Vagina (tissue), 2 donors: ENCODE measurements around the gene DNM3.
"Not testable (repeated sequence)": the region's sequence is repeated elsewhere in the genome, so short reads cannot be mapped to it uniquely, and the experiment has no call there.

Source experiments
- CTCF ChIP-seq, 3 experiments: fragments of 450-650 bp in 2 of 3; fragments of 200-600 bp in 1 of 3; sonication (generic) in 1 of 3; IDR thresholded peaks; one replicate each; pipeline ENCODE4 v1.5.1; 2017 to 2019; ENCODE audit warnings: antibody characterized with exemption in 3 of 3, mild to moderate bottlenecking in 2 of 3, moderate library complexity in 2 of 3
- POLR2A ChIP-seq, 2 donors: fragments of 450-650 bp; IDR thresholded peaks; one replicate each; pipeline ENCODE4 v1.6.1; 2017; ENCODE audit warnings: antibody characterized with exemption in 2 of 2, mild to moderate bottlenecking in 2 of 2, moderate library complexity in 2 of 2
- POLR2AphosphoS5 ChIP-seq, 2 donors: sonication (generic); formaldehyde crosslinking; IDR thresholded peaks; one replicate each; pipeline ENCODE4 v1.9.0; 2017; ENCODE audit warnings: antibody characterized with exemption in 2 of 2, mild to moderate bottlenecking in 2 of 2, low read depth in 1 of 2; ENCODE audit not compliant: insufficient read depth in 1 of 2

- not testable (repeated sequence) for TF ChIP-seq POLR2AphosphoS5 (IDR thresholded peaks at IDR 0.05; ENCODE audit: insufficient read depth in 1 of 2, low read depth in 1 of 2); POLR2A (IDR thresholded peaks at IDR 0.05); CTCF (IDR thresholded peaks at IDR 0.05)
These were observed 466.2 kb downstream of the DNM3 start for GRCh38 chr1:172307508-172307907.
